Measurements from ENCODE around the gene MAGEB1. TPM values are rescaled to one million over a fixed set of nuclear protein-coding genes. Genes with fewer than 3 reads are reported as not detected.

MAGEB1 gene
- total and polyA plus RNA-seq, 4 donors = not detected

DNA sequence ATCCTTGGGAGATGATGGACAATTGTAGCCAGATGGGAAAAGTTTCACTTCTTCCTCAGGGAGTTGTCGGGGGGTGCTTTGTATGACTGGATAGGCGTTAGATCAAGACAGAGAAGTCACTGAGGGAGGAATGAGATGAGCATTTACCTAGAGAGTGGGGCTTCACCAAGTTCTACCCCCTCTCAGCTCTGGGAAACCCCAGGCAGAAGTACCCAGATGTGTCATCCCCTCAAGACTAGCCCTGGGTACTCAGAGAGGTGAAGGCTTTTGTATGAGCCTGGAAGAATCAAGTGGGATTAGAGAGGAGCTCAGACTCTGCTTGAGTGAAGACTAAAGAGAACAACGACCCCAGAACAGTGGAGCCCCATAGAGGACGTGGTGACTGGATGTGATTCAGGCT is 1.9 kb downstream of the MAGEB1 start:
- WGBS = 76% methylated on average over 4 of the region's 4 CpGs
- no peak overlapping the region for H3K9ac ChIP-seq (ENCODE audit: low read depth in 1 of 2, low read length in 2 of 2)
- no peak overlapping the region for H3K27ac ChIP-seq (ENCODE audit: low read depth in 1 of 2, low read length in 2 of 2)
- TF ChIP-seq, protein P1, sequence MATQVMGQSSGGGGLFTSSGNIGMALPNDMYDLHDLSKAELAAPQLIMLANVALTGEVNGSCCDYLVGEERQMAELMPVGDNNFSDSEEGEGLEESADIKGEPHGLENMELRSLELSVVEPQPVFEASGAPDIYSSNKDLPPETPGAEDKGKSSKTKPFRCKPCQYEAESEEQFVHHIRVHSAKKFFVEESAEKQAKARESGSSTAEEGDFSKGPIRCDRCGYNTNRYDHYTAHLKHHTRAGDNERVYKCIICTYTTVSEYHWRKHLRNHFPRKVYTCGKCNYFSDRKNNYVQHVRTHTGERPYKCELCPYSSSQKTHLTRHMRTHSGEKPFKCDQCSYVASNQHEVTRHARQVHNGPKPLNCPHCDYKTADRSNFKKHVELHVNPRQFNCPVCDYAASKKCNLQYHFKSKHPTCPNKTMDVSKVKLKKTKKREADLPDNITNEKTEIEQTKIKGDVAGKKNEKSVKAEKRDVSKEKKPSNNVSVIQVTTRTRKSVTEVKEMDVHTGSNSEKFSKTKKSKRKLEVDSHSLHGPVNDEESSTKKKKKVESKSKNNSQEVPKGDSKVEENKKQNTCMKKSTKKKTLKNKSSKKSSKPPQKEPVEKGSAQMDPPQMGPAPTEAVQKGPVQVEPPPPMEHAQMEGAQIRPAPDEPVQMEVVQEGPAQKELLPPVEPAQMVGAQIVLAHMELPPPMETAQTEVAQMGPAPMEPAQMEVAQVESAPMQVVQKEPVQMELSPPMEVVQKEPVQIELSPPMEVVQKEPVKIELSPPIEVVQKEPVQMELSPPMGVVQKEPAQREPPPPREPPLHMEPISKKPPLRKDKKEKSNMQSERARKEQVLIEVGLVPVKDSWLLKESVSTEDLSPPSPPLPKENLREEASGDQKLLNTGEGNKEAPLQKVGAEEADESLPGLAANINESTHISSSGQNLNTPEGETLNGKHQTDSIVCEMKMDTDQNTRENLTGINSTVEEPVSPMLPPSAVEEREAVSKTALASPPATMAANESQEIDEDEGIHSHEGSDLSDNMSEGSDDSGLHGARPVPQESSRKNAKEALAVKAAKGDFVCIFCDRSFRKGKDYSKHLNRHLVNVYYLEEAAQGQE (IDR thresholded peaks at IDR 0.05) = no peak
- TF ChIP-seq HNF4G (IDR thresholded peaks at IDR 0.05) = no peak
- no peak for TF ChIP-seq ZBTB33 (IDR thresholded peaks at IDR 0.05)
- TF ChIP-seq EGR1 (IDR thresholded peaks at IDR 0.05; ENCODE audit: low read depth in 2 of 2) = no peak
- TF ChIP-seq RAD21 (IDR thresholded peaks at IDR 0.05) = no peak
- no peak for TF ChIP-seq NR2F2 (IDR thresholded peaks at IDR 0.05)
- TF ChIP-seq CTCF (IDR thresholded peaks at IDR 0.05; ENCODE audit: low read depth, low read length, missing input control) = no peak
- no peak for TF ChIP-seq HNF4A (conservative IDR thresholded peaks at IDR 0.05)
- no peak for TF ChIP-seq FOXA1 (IDR thresholded peaks at IDR 0.05)
- TF ChIP-seq YY1 (IDR thresholded peaks at IDR 0.05) = no peak
- no peak for TF ChIP-seq JUND (IDR thresholded peaks at IDR 0.05)
- TF ChIP-seq TAF1 (conservative IDR thresholded peaks at IDR 0.05) = no peak
- no peak for TF ChIP-seq RXRA (IDR thresholded peaks at IDR 0.05)
- TF ChIP-seq SP1 (IDR thresholded peaks at IDR 0.05) = no peak
- TF ChIP-seq, protein P2, sequence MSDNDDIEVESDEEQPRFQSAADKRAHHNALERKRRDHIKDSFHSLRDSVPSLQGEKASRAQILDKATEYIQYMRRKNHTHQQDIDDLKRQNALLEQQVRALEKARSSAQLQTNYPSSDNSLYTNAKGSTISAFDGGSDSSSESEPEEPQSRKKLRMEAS (IDR thresholded peaks at IDR 0.05) = no peak
- no peak overlapping the region for H3K4me3 ChIP-seq (ENCODE audit: low read depth in 1 of 3, low read length in 3 of 3)
- H3K36me3 ChIP-seq (ENCODE audit: control insufficient read depth in 4 of 4, insufficient read depth in 3 of 4, low read depth in 1 of 4, low read length in 3 of 4) = no peaks in the 10 kb centered on the region
- no peak for DNase-seq (ENCODE audit: low spot score)
- no peaks in the 10 kb centered on the region for H3K4me1 ChIP-seq (ENCODE audit: control insufficient read depth in 4 of 4, insufficient read depth in 4 of 4, low read length in 3 of 4)
- H3K27me3 ChIP-seq (ENCODE audit: control insufficient read depth in 4 of 4, insufficient read depth in 4 of 4, low read length in 3 of 4) = no peaks in the 10 kb centered on the region
- no peaks in the 10 kb centered on the region for H3K9me3 ChIP-seq (ENCODE audit: control insufficient read depth in 4 of 4, low read length in 3 of 4)

- Histone ChIP-seq H3K9ac (ENCODE audit: low read depth in 1 of 2, low read length in 2 of 2) (no peak overlapping the region), H3K4me3 (ENCODE audit: low read depth in 1 of 3, low read length in 3 of 3) (no peak overlapping the region), H3K9me3 (ENCODE audit: control insufficient read depth in 4 of 4, low read length in 3 of 4) (no peaks in the 10 kb centered on the region), H3K4me1 (ENCODE audit: control insufficient read depth in 4 of 4, insufficient read depth in 4 of 4, low read length in 3 of 4) (no peaks in the 10 kb centered on the region), H3K27ac (ENCODE audit: low read depth in 1 of 2, low read length in 2 of 2) (no peak overlapping the region), H3K27me3 (ENCODE audit: control insufficient read depth in 4 of 4, insufficient read depth in 4 of 4, low read length in 3 of 4) (no peaks in the 10 kb centered on the region), H3K36me3 (ENCODE audit: control insufficient read depth in 4 of 4, insufficient read depth in 3 of 4, low read depth in 1 of 4, low read length in 3 of 4) (no peaks in the 10 kb centered on the region)
- WGBS = 84% methylated on average over 1 of the region's 1 CpG
- DNase-seq (ENCODE audit: low spot score) = no peak
- TF ChIP-seq TAF1 (conservative IDR thresholded peaks at IDR 0.05) = no peak
- TF ChIP-seq, protein P2 (IDR thresholded peaks at IDR 0.05) = no peak
- no peak for TF ChIP-seq FOXA1 (IDR thresholded peaks at IDR 0.05)
- TF ChIP-seq EGR1 (IDR thresholded peaks at IDR 0.05; ENCODE audit: low read depth in 2 of 2) = no peak
Measured at GRCh38 chrX:30253257-30253656, 6.3 kb downstream of the MAGEB1 start.

Data from liver (tissue), 9 donors.